B cell (primary cell): Measurements from ENCODE around the gene P4HA3. TPM values are rescaled to one million over a fixed set of nuclear protein-coding genes. Genes with fewer than 3 reads are reported as not detected.

Source experiments
- ATAC-seq: fragments of 200-7000 bp; cut with Tn5 transposase; one replicate; pipeline ENCODE4 v1.10.0; 2021; ENCODE audit warnings: low read depth, mild to moderate bottlenecking, moderate number of reproducible peaks, moderate library complexity
- CTCF ChIA-PET: fragments of 350-600 bp; sonication (Branson Sonifier 250); formaldehyde crosslinking; loops from one replicate; lab custom pipeline; 2021; ENCODE audit warnings: antibody characterized with exemption, inconsistent platforms; lab: Charles Lee
- POLR2A ChIA-PET: fragments of 350-600 bp; sonication (Branson Sonifier 250); formaldehyde crosslinking; loops from one replicate; lab custom pipeline; 2021; ENCODE audit warnings: antibody characterized with exemption; lab: Charles Lee
- DNase-seq: peaks from one replicate; pipeline ENCODE4 v3.0.0; 2013
- H2AFZ ChIP-seq: 2 replicates; pipeline ENCODE4 v1.6.1; 2012; ENCODE audit warnings: mild to moderate bottlenecking, low read depth, low read length; ENCODE audit not compliant: insufficient read depth, poor library complexity, severe bottlenecking
- H3K27ac ChIP-seq, 2 donors: 1 replicate in 1 of 2; 2 replicates in 1 of 2; pipeline ENCODE4 v1.5.1; 2012 to 2013; ENCODE audit warnings: low read length in 2 of 2, mild to moderate bottlenecking in 2 of 2, moderate library complexity in 1 of 2
- H3K27me3 ChIP-seq, 4 experiments: fragments of 200-600 bp in 1 of 4; sonication (generic) in 1 of 4; replicated peaks in 1 of 4; 1 replicate in 2 of 4; 2 replicates in 2 of 4; pipeline versions ENCODE4 v1.6.1 to v1.7.0; 2013 to 2016; ENCODE audit warnings: low read length in 3 of 4, mild to moderate bottlenecking in 2 of 4, mixed read lengths in 1 of 4, moderate library complexity in 1 of 4; ENCODE audit not compliant: insufficient read depth in 4 of 4, control insufficient read depth in 3 of 4; ENCODE audit errors: control extremely low read depth in 1 of 4
- H3K36me3 ChIP-seq, 2 experiments: replicated peaks in 1 of 2; 1 replicate in 1 of 2; 2 replicates in 1 of 2; pipeline versions ENCODE4 v1.6.1 to v1.7.1; 2013; ENCODE audit warnings: low read length in 1 of 2; ENCODE audit not compliant: insufficient read depth in 2 of 2, control insufficient read depth in 1 of 2; ENCODE audit errors: control extremely low read depth in 1 of 2, extremely low read depth in 1 of 2
- H3K4me1 ChIP-seq, 2 donors: fragments of 200-600 bp in 1 of 2; sonication (generic) in 1 of 2; 1 replicate in 1 of 2; 2 replicates in 1 of 2; pipeline versions ENCODE4 v1.5.1 to v1.6.1; 2013 to 2017; ENCODE audit warnings: low read length in 2 of 2; ENCODE audit not compliant: control insufficient read depth in 2 of 2, insufficient read depth in 2 of 2
- H3K4me2 ChIP-seq: replicated peaks from 2 replicates; pipeline ENCODE3; 2012; ENCODE audit warnings: mild to moderate bottlenecking, low read depth, low read length; ENCODE audit not compliant: poor library complexity, severe bottlenecking
- H3K4me3 ChIP-seq, 5 experiments: fragments of 200-600 bp in 1 of 5; sonication (generic) in 1 of 5; 1 replicate in 3 of 5; 2 replicates in 2 of 5; pipeline versions ENCODE4 v1.5.1 to v1.7.0; 2011 to 2016; ENCODE audit warnings: low read length in 4 of 5, mild to moderate bottlenecking in 4 of 5, low read depth in 2 of 5, control low read depth in 1 of 5, moderate library complexity in 1 of 5; ENCODE audit not compliant: insufficient read depth in 1 of 5; ENCODE audit errors: control extremely low read depth in 1 of 5, extremely low read depth in 1 of 5
- H3K79me2 ChIP-seq: fragments of 200-600 bp; sonication (generic); one replicate; pipeline ENCODE4 v1.6.0; 2016; ENCODE audit warnings: low read length; ENCODE audit not compliant: control insufficient read depth, insufficient read depth
- H3K9ac ChIP-seq: fragments of 200-600 bp; sonication (generic); 2 replicates; pipeline ENCODE4 v1.6.1; 2017; ENCODE audit warnings: mild to moderate bottlenecking, low read length, moderate library complexity
- H3K9me3 ChIP-seq, 3 donors: one replicate each; pipeline versions ENCODE4 v1.6.1 to v1.7.1; 2013; ENCODE audit warnings: low read length in 2 of 3; ENCODE audit not compliant: control insufficient read depth in 2 of 3, insufficient read depth in 1 of 3; ENCODE audit errors: control extremely low read depth in 1 of 3
- H4K20me1 ChIP-seq: 2 replicates; pipeline ENCODE4 v1.6.0; 2012; ENCODE audit warnings: mild to moderate bottlenecking, low read length; ENCODE audit not compliant: insufficient read depth, control insufficient read depth, poor library complexity, severe bottlenecking
- H3K27ac Mint-ChIP-seq: one replicate; pipeline ENCODE4 v1.8.0; 2021; ENCODE audit warnings: mixed read lengths
- H3K27me3 Mint-ChIP-seq: one replicate; pipeline ENCODE4 v1.8.0; 2021; ENCODE audit warnings: mixed read lengths
- H3K4me1 Mint-ChIP-seq: one replicate; pipeline ENCODE4 v1.8.0; 2021; ENCODE audit warnings: mixed read lengths
- H3K4me3 Mint-ChIP-seq: one replicate; pipeline ENCODE4 v1.8.0; 2021; ENCODE audit warnings: mixed read lengths
- H3K9me3 Mint-ChIP-seq: one replicate; pipeline ENCODE4 v1.8.0; 2022; ENCODE audit warnings: mixed read lengths; ENCODE audit not compliant: insufficient read depth
- CTCF ChIP-seq: fragments of 200-600 bp; IDR thresholded peaks from one replicate; pipeline ENCODE4 v1.8.0; 2022; ENCODE audit warnings: antibody characterized with exemption, mild to moderate bottlenecking
- EZH2 ChIP-seq: IDR thresholded peaks from 2 replicates; pipeline ENCODE4 v1.6.1; 2012; ENCODE audit warnings: borderline replicate concordance, low read depth, mild to moderate bottlenecking, moderate library complexity, low read length; ENCODE audit not compliant: insufficient read depth, poor library complexity, severe bottlenecking
- WGBS: methylation state at CpG from one replicate; pipeline ENCODE4 v1.1.5; 2013; ENCODE audit warnings: missing lambda C conversion rate; ENCODE audit not compliant: insufficient coverage; 5-methylcytosine and 5-hydroxymethylcytosine counted together
- intact Hi-C: fragments of 100-400 bp; cut with micrococcal nuclease; formaldehyde crosslinking; loops from one replicate; pipeline ENCODE4 v1.10.0; 2022
- polyA plus RNA-seq: library from polyadenylated mRNA; depleted of rRNA; stranded (reverse); fragments of >200 nt; gene quantifications from 2 replicates; pipeline ENCODE4 v1.2.3, GENCODE V29; 2012
- total RNA-seq, 2 donors: library from RNA; stranded (reverse); fragments of 120-200 nt in 1 of 2; gene quantifications; 1 replicate in 1 of 2; 2 replicates in 1 of 2; pipeline versions ENCODE4 v1.2.3 to v1.2.4, GENCODE V29; 2013 to 2022

Gene P4HA3
- total and polyA plus RNA-seq, 2 donors (not counting 1 experiment from before 2014, with no cell fraction given): not detected

GRCh38 chr11:74307434-74307833, 4.0 kb downstream of the P4HA3 start:
- DNase-seq: no peak
- Histone ChIP-seq H3K9ac (no peak overlapping the region), H3K27me3 (peaks cover 0 to 26% (median 15%) of the 10 kb centered on the region in 4 experiments), H3K4me1 (peaks cover 10 to 13% of the 10 kb centered on the region in 2 donors), H3K27ac (no peak overlapping the region), H3K4me3 (no peak overlapping the region), H3K36me3 (no peaks in the 10 kb centered on the region), H3K9me3 (peaks cover 0 to 5% (median 0%) of the 10 kb centered on the region in 3 donors), H3K4me2 (no peak overlapping the region), H4K20me1 (no peaks in the 10 kb centered on the region), H2AFZ (no peak overlapping the region), H3K79me2 (no peaks in the 10 kb centered on the region)
- WGBS: 63% methylated on average over 1 of the region's 1 CpG
- TF ChIP-seq EZH2: no peak
- no peak for TF ChIP-seq CTCF
- H3K4me1 Mint-ChIP-seq: peaks cover 9% of the 10 kb centered on the region
- no peak for ATAC-seq
- CTCF ChIA-PET: no interaction called here
- H3K27me3 Mint-ChIP-seq: peaks cover 60% of the 10 kb centered on the region
- no peak overlapping the region for H3K4me3 Mint-ChIP-seq
- intact Hi-C loops: no loop called here
- no peaks in the 10 kb centered on the region for H3K9me3 Mint-ChIP-seq
- no peak overlapping the region for H3K27ac Mint-ChIP-seq
- POLR2A ChIA-PET: no interaction called here

GRCh38 chr11:74306435-74307175, 4.8 kb downstream of the P4HA3 start:
- TF ChIP-seq CTCF: no peak
- TF ChIP-seq EZH2: no peak
- Histone ChIP-seq H3K9me3 (peaks cover 0 to 5% (median 0%) of the 10 kb centered on the region in 3 donors), H4K20me1 (no peaks in the 10 kb centered on the region), H3K27ac (no peak overlapping the region), H3K4me2 (no peak overlapping the region), H3K36me3 (no peaks in the 10 kb centered on the region), H3K27me3 (peaks cover 0 to 26% (median 16%) of the 10 kb centered on the region in 4 experiments), H2AFZ (no peak overlapping the region), H3K4me3 (no peak overlapping the region), H3K4me1 (peaks cover 8 to 13% of the 10 kb centered on the region in 2 donors), H3K9ac (no peak overlapping the region), H3K79me2 (no peaks in the 10 kb centered on the region)
- Mint-ChIP-seq H3K27ac (no peak overlapping the region), H3K4me3 (no peak overlapping the region), H3K27me3 (peaks cover 53% of the 10 kb centered on the region), H3K4me1 (peaks cover 6% of the 10 kb centered on the region), H3K9me3 (no peaks in the 10 kb centered on the region)
- no peak for DNase-seq
- no peak for ATAC-seq
- CTCF ChIA-PET: no interaction called here
- 15% methylated on average over 3 of the region's 8 CpGs for WGBS
- intact Hi-C loops: no loop called here
- POLR2A ChIA-PET: no interaction called here
